Gastroesophageal sphincter (tissue), 4 donors: ENCODE measurements around the gene CCDC137. TPM values are rescaled to one million over a fixed set of nuclear protein-coding genes. Genes with fewer than 3 reads are reported as not detected.

ENCODE experiments used
- ATAC-seq: fragments of 150-250 bp; one replicate; pipeline ENCODE4 v1.9.1; 2016; ENCODE audit warnings: mild to moderate bottlenecking, moderate library complexity
- H3K27ac ChIP-seq, 4 donors: fragments of 200-600 bp; sonication (generic) in 3 of 4; 1 replicate in 3 of 4; 2 replicates in 1 of 4; pipeline ENCODE4 v1.5.1; 2016 to 2019
- H3K27me3 ChIP-seq: fragments of 200-600 bp; sonication (generic); one replicate; pipeline ENCODE4 v1.5.1; 2019
- H3K36me3 ChIP-seq, 2 donors: fragments of 200-600 bp; sonication (generic); one replicate each; pipeline ENCODE4 v1.5.1; 2019; ENCODE audit warnings: control low read depth in 1 of 2
- H3K4me1 ChIP-seq, 3 donors: fragments of 200-600 bp; sonication (generic); 1 replicate in 2 of 3; 2 replicates in 1 of 3; pipeline ENCODE4 v1.5.1; 2016 to 2019; ENCODE audit warnings: control low read depth in 2 of 3
- H3K4me3 ChIP-seq, 2 donors: fragments of 200-600 bp; sonication (generic); one replicate each; pipeline ENCODE4 v1.5.1; 2019; ENCODE audit warnings: mild to moderate bottlenecking in 1 of 2, moderate library complexity in 1 of 2
- H3K9me3 ChIP-seq, 3 donors: fragments of 200-600 bp; sonication (generic); one replicate each; pipeline ENCODE4 v1.5.1; 2017 to 2019; ENCODE audit warnings: control low read depth in 2 of 3
- CTCF ChIP-seq, 4 experiments: fragments of 200-600 bp in 2 of 4; fragments of 450-650 bp in 2 of 4; sonication (generic) in 1 of 4; IDR thresholded peaks; one replicate each; pipeline ENCODE4 v1.5.1; 2017 to 2019; ENCODE audit warnings: antibody characterized with exemption in 4 of 4, mild to moderate bottlenecking in 2 of 4, moderate library complexity in 2 of 4
- EP300 ChIP-seq: sonication (generic); formaldehyde crosslinking; IDR thresholded peaks from one replicate; pipeline ENCODE4 v1.6.1; 2017; ENCODE audit warnings: antibody characterized with exemption, mild to moderate bottlenecking
- POLR2A ChIP-seq, 2 donors: fragments of 450-650 bp; IDR thresholded peaks; one replicate each; pipeline ENCODE4 v1.6.1; 2017; ENCODE audit warnings: antibody characterized with exemption in 2 of 2, mild to moderate bottlenecking in 2 of 2, moderate library complexity in 1 of 2
- POLR2AphosphoS5 ChIP-seq: sonication (generic); formaldehyde crosslinking; IDR thresholded peaks from one replicate; pipeline ENCODE4 v1.6.1; 2017; ENCODE audit warnings: antibody characterized with exemption
- WGBS, 2 donors: methylation state at CpG; one replicate each; pipeline ENCODE4 v1.1.5; 2018; ENCODE audit warnings: low coverage in 1 of 2; 5-methylcytosine and 5-hydroxymethylcytosine counted together
- total RNA-seq, 4 donors: library from RNA; depleted of rRNA; stranded (reverse); fragments of >200 nt; gene quantifications; one replicate each; pipeline ENCODE4 v1.1.0, GENCODE V29; 2016

Gene CCDC137
- total RNA-seq, 4 donors from 2014 or later: 8.2 to 16.1 (median 11.4) TPM

DNA sequence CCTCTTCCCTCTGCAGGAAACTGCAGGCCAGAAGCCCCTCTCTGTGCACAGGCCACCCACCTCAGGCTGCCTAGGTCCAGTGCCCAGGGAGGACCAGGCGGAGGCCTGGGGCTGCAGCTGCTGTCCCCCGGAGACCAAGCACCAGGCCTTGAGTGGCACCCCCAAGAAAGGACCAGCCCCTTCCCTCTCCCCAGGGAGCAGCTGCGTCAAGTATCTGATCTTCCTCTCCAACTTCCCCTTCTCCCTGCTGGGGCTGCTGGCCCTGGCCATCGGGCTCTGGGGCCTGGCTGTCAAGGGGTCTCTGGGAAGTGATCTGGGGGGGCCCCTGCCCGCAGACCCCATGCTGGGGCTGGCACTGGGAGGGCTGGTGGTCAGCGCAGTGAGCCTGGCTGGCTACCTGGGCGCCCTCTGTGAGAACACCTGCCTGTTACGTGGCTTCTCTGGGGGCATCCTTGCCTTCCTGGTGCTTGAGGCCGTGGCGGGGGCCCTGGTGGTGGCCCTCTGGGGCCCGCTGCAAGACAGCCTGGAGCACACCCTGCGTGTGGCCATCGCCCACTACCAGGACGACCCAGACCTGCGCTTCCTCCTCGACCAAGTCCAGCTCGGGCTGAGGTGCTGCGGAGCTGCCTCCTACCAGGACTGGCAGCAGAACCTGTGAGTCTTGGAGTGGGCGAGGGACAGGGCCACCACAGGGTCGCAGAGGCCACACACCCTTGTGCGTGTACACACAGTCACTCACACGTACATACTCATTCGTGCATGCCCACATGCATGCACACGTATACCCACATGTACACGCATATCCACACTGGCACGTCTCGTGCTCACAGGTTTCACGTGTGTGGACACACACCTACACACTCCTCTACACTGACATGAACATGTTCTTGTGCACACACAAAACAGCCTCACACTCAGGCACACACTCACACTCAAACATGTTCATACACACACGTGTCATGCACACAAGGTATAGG lies 21.3 kb upstream of the CCDC137 start:
- ATAC-seq: no peak
- H3K27ac ChIP-seq: no peak overlapping the region
- TF ChIP-seq POLR2AphosphoS5: no peak
- no peak for TF ChIP-seq POLR2A (IDR thresholded peaks at IDR 0.05)
- TF ChIP-seq EP300: no peak
- TF ChIP-seq CTCF (IDR thresholded peaks at IDR 0.05): no peak
- H3K4me1 ChIP-seq: peaks cover 0 to 8% (median 0%) of the 10 kb centered on the region in 3 donors
- H3K36me3 ChIP-seq: no peaks in the 10 kb centered on the region
- peaks cover 0 to 11% (median 0%) of the 10 kb centered on the region in 3 donors for H3K9me3 ChIP-seq
- 54 to 94% methylated on average over 4 to 6 of the region's 29 CpGs for WGBS, 2 donors
- H3K4me3 ChIP-seq: no peak overlapping the region
- H3K27me3 ChIP-seq: peaks cover 34% of the 10 kb centered on the region

- H3K4me3 ChIP-seq: no peak overlapping the region
- H3K4me1 ChIP-seq: peaks cover 0 to 8% (median 0%) of the 10 kb centered on the region in 3 donors
- peaks cover 0 to 11% (median 0%) of the 10 kb centered on the region in 3 donors for H3K9me3 ChIP-seq
- H3K27me3 ChIP-seq: peaks cover 52% of the 10 kb centered on the region
- no peak overlapping the region for H3K27ac ChIP-seq
- ATAC-seq: no peak
- no peaks in the 10 kb centered on the region for H3K36me3 ChIP-seq
- TF ChIP-seq EP300 (no peak), CTCF (IDR thresholded peaks at IDR 0.05) (no peak), POLR2AphosphoS5 (no peak), POLR2A (IDR thresholded peaks at IDR 0.05) (no peak)
- WGBS, 2 donors: 66% methylated on average over 8 of the region's 12 CpGs; no CpG with 5 or more reads in 1 of the 2 donors
Measured at GRCh38 chr17:81646869-81647600, 19.5 kb upstream of the CCDC137 start.

DNA sequence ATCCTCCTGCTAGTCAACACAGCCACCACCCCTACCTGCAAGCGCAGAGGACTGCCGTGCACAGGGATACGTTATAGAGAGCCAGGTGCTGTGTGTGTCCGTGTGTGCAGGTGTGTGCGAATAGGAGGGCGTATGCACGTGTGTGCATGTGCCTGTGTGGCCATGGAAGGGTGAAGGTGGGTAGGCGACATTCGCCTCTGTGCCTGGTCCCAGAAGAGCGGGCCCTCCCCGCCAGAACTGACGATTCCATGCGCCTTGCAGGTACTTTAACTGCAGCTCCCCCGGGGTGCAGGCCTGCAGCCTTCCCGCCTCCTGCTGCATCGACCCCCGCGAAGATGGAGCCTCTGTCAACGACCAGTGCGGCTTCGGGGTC lies 18.9 kb upstream of the CCDC137 start:
- TF ChIP-seq EP300 (no peak), CTCF (IDR thresholded peaks at IDR 0.05) (no peak), POLR2AphosphoS5 (no peak), POLR2A (IDR thresholded peaks at IDR 0.05) (no peak)
- no peak for ATAC-seq
- peaks cover 56% of the 10 kb centered on the region for H3K27me3 ChIP-seq
- H3K9me3 ChIP-seq: peaks cover 0 to 11% (median 0%) of the 10 kb centered on the region in 3 donors
- no peaks in the 10 kb centered on the region for H3K36me3 ChIP-seq
- no peak overlapping the region for H3K4me3 ChIP-seq
- peaks cover 0 to 8% (median 0%) of the 10 kb centered on the region in 3 donors for H3K4me1 ChIP-seq
- H3K27ac ChIP-seq: no peak overlapping the region
- WGBS, 2 donors: 38 to 39% methylated on average over 9 to 10 of the region's 21 CpGs

- Histone ChIP-seq H3K9me3 (peaks cover 0 to 11% (median 0%) of the 10 kb centered on the region in 3 donors), H3K27ac (no peak overlapping the region), H3K4me1 (peaks cover 0 to 8% (median 0%) of the 10 kb centered on the region in 3 donors), H3K4me3 (no peak overlapping the region), H3K27me3 (peaks cover 62% of the 10 kb centered on the region), H3K36me3 (no peaks in the 10 kb centered on the region)
- WGBS, 2 donors: 17% methylated on average over 3 of the region's 78 CpGs
- ATAC-seq: no peak
- TF ChIP-seq CTCF (IDR thresholded peaks at IDR 0.05): no peak
- TF ChIP-seq POLR2AphosphoS5: no peak
- TF ChIP-seq EP300: no peak
- no peak for TF ChIP-seq POLR2A (IDR thresholded peaks at IDR 0.05)
Measured at GRCh38 chr17:81648013-81648706, 18.4 kb upstream of the CCDC137 start.
